GM12878 (cell line): ENCODE measurements around the gene ENTREP1. TPM values are rescaled to one million over a fixed set of nuclear protein-coding genes. Genes with fewer than 3 reads are reported as not detected.

Source experiments
- ATAC-seq: fragments of 200-7000 bp; cut with Tn5 transposase; 3 replicates; pipeline ENCODE4 v1.9.1; 2020; ENCODE audit warnings: mild to moderate bottlenecking, moderate library complexity
- BruUV-seq: library from RNA; stranded (reverse); fragments of 400-500 nt; replicated peaks from 2 replicates; lab custom pipeline; 2021; lab: Mats Ljungman, UMichigan
- CTCF ChIA-PET: fragments of 300-600 bp; sonication (Branson Sonifier 250); formaldehyde crosslinking; extraction: SDS; loops from one replicate; lab custom pipeline; 2021; ENCODE audit warnings: inconsistent platforms; lab: Yijun Ruan, JAX
- POLR2A ChIA-PET: fragments of 350-600 bp; formaldehyde crosslinking; extraction: SDS; loops from one replicate; lab custom pipeline; 2021; ENCODE audit warnings: inconsistent platforms; lab: Charles Lee
- RAD21 ChIA-PET: fragments of 300-600 bp; sonication (Branson Sonifier 250); formaldehyde crosslinking; loops from one replicate; lab custom pipeline; 2023; ENCODE audit warnings: antibody characterized with exemption; ENCODE audit not compliant: unreplicated experiment; lab: Charles Lee
- SMC1A ChIA-PET: fragments of 300-600 bp; sonication (Branson Sonifier 250); formaldehyde crosslinking; loops from one replicate; lab custom pipeline; 2023; ENCODE audit not compliant: unreplicated experiment, uncharacterized antibody; lab: Charles Lee
- DNase-seq: peaks from one replicate; pipeline ENCODE4 v3.0.0-alpha.2; 2011; ENCODE audit warnings: low read depth, low spot score
- FAIRE-seq: peaks from 3 replicates; lab custom pipeline; 2011; peaks lifted over from hg19 to GRCh38; lab: Jason Lieb, UNC
- H2AFZ ChIP-seq: 2 replicates; pipeline ENCODE4 v1.6.0; 2011; ENCODE audit warnings: low read depth, low read length, control low read depth; ENCODE audit not compliant: control insufficient read depth
- H3K27ac ChIP-seq: 2 replicates; pipeline ENCODE4 v1.5.1; 2011; ENCODE audit warnings: control low read depth; ENCODE audit not compliant: control insufficient read depth, insufficient read depth
- H3K27me3 ChIP-seq, 2 experiments: replicated peaks in 1 of 2; 2 replicates each; pipeline versions ENCODE4 v1.6.0 to v1.6.1; 2011; ENCODE audit warnings: low read length in 1 of 2; ENCODE audit not compliant: control insufficient read depth in 2 of 2, insufficient read depth in 2 of 2
- H3K36me3 ChIP-seq, 2 experiments: 2 replicates each; pipeline ENCODE4 v1.5.1; 2011; ENCODE audit warnings: low read length in 1 of 2; ENCODE audit not compliant: control insufficient read depth in 2 of 2, insufficient read depth in 2 of 2
- H3K4me1 ChIP-seq: 2 replicates; pipeline ENCODE4 v1.6.1; 2011; ENCODE audit warnings: mild to moderate bottlenecking, low read length, moderate library complexity, mixed read lengths; ENCODE audit not compliant: control insufficient read depth, insufficient read depth
- H3K4me2 ChIP-seq: 2 replicates; pipeline ENCODE4 v1.6.0; 2011; ENCODE audit warnings: control low read depth; ENCODE audit not compliant: control insufficient read depth, insufficient read depth
- H3K4me3 ChIP-seq: fragments of 200-600 bp; sonication (generic); 2 replicates; pipeline ENCODE4 v1.5.1; 2016
- H3K79me2 ChIP-seq: 2 replicates; pipeline ENCODE4 v1.6.0; 2011; ENCODE audit warnings: low read length; ENCODE audit not compliant: control insufficient read depth, insufficient read depth
- H3K9ac ChIP-seq: 2 replicates; pipeline ENCODE4 v1.8.0; 2011; ENCODE audit warnings: low read length, control low read depth, mixed read lengths; ENCODE audit not compliant: control insufficient read depth, insufficient read depth
- H3K9me3 ChIP-seq: replicated peaks from 3 replicates; pipeline ENCODE4 v1.5.1; 2011; ENCODE audit warnings: mild to moderate bottlenecking, low read length; ENCODE audit not compliant: control insufficient read depth, insufficient read depth
- H4K20me1 ChIP-seq: 2 replicates; pipeline ENCODE4 v1.6.0; 2011; ENCODE audit not compliant: control insufficient read depth, insufficient read depth
- BMI1 ChIP-seq: fragments of 450-650 bp; IDR thresholded peaks from 2 replicates; pipeline ENCODE4 v1.6.1; 2016; ENCODE audit warnings: mild to moderate bottlenecking, moderate library complexity, borderline replicate concordance
- CBX3 ChIP-seq: fragments of 200-600 bp; sonication (generic); IDR thresholded peaks from 2 replicates; pipeline ENCODE4 v1.6.1; 2016; ENCODE audit warnings: low read depth, borderline replicate concordance
- CUX1 ChIP-seq: IDR thresholded peaks from 2 replicates; pipeline ENCODE4 v1.6.1; 2012; ENCODE audit warnings: improper control_type of control experiment, low read depth, low read length; ENCODE audit not compliant: insufficient replicate concordance
- EZH2 ChIP-seq: IDR thresholded peaks from 2 replicates; pipeline ENCODE4 v1.6.1; 2012; ENCODE audit warnings: low read depth, mild to moderate bottlenecking, control low read depth, inconsistent platforms, low read length, borderline replicate concordance; ENCODE audit not compliant: control insufficient read depth
- GABPA ChIP-seq: IDR thresholded peaks from 2 replicates; pipeline ENCODE4 v1.6.1; 2014; ENCODE audit warnings: antibody characterized with exemption, low read depth, mild to moderate bottlenecking, inconsistent platforms
- HDAC2 ChIP-seq: fragments of 200-600 bp; sonication (generic); IDR thresholded peaks from 2 replicates; pipeline ENCODE4 v1.6.1; 2017
- HDAC6 ChIP-seq: fragments of 200-600 bp; sonication (generic); IDR thresholded peaks from one replicate; pipeline ENCODE4 v1.8.0; 2017; ENCODE audit warnings: antibody characterized with exemption; ENCODE audit not compliant: unreplicated experiment
- KAT2A ChIP-seq: conservative IDR thresholded peaks from 2 replicates; pipeline ENCODE4 v1.6.1; 2011; ENCODE audit warnings: low read depth, low read length; ENCODE audit not compliant: control insufficient read depth
- NBN ChIP-seq: fragments of 450-650 bp; IDR thresholded peaks from 2 replicates; pipeline ENCODE4 v1.6.1; 2016
- RAD21 ChIP-seq: IDR thresholded peaks from 2 replicates; pipeline ENCODE4 v1.6.1; 2011; ENCODE audit warnings: mild to moderate bottlenecking, low read depth, low read length, moderate library complexity; ENCODE audit not compliant: insufficient read depth
- SIX5 ChIP-seq: IDR thresholded peaks from 2 replicates; pipeline ENCODE4 v1.6.1; 2011; ENCODE audit warnings: mild to moderate bottlenecking, low read depth, low read length, moderate library complexity; ENCODE audit not compliant: severe bottlenecking
- USF2 ChIP-seq: IDR thresholded peaks from 2 replicates; pipeline ENCODE4 v1.6.1; 2011; ENCODE audit warnings: low read depth, low read length, improper control_type of control experiment, borderline replicate concordance
- WGBS: methylation state at CpG from one replicate; pipeline ENCODE4 v1.1.6; 2016; ENCODE audit warnings: low lambda C conversion rate; ENCODE audit not compliant: insufficient replicate concordance, insufficient coverage; ENCODE audit errors: missing lambda C conversion rate; 5-methylcytosine and 5-hydroxymethylcytosine counted together
- in situ Hi-C: fragments of 300-500 bp; cut with MboI; formaldehyde crosslinking; loops from 9 replicates; pipeline ENCODE4 v1.14.3; 2018; ENCODE audit warnings: mixed read lengths
- intact Hi-C: fragments of 100-400 bp; cut with micrococcal nuclease; formaldehyde crosslinking; loops from one replicate; pipeline ENCODE4 v1.14.2; 2022; ENCODE audit not compliant: unreplicated experiment
- polyA plus RNA-seq, 11 experiments: library from polyadenylated mRNA; depleted of rRNA in 4 of 11; unstranded in 6 of 11; stranded (reverse) in 5 of 11; fragments of >200 nt; fragmentation: Nextera tagmentation in 4 of 11; fragmentation: Illumina TruSeq in 1 of 11; extraction: Ambion mirVana in 4 of 11; extraction: Trizol in 1 of 11; gene quantifications; 1 replicate in 1 of 11; 2 replicates in 10 of 11; pipeline versions ENCODE4 v1.2.1 to v1.2.3, GENCODE V29; 2011 to 2016; ENCODE audit warnings: inconsistent platforms in 2 of 11, missing spikeins in 2 of 11, low read depth in 1 of 11
- total RNA-seq, 4 experiments: library from RNA; depleted of rRNA in 3 of 4; stranded (reverse); fragments of >200 nt in 3 of 4; fragmentation: Illumina TruSeq in 1 of 4; extraction: Trizol in 1 of 4; gene quantifications; 2 replicates each; pipeline versions ENCODE4 v1.2.1 to v1.2.3, GENCODE V29; 2013 to 2021
- TF ChIP-seq, protein P1 (sequence below): fragments of 450-650 bp; conservative IDR thresholded peaks from 2 replicates; pipeline ENCODE4 v1.6.1; 2017; ENCODE audit warnings: mild to moderate bottlenecking, moderate library complexity
- TF ChIP-seq, protein P2 (sequence below): fragments of 450-650 bp; IDR thresholded peaks from 2 replicates; pipeline ENCODE4 v1.6.1; 2017; ENCODE audit warnings: low read depth, mild to moderate bottlenecking, moderate library complexity

ENTREP1 gene
- total and polyA plus RNA-seq, 10 of the 15 experiments (the other 5 are each of a cell fraction or from before 2014, with no cell fraction given), result not detected

DNA sequence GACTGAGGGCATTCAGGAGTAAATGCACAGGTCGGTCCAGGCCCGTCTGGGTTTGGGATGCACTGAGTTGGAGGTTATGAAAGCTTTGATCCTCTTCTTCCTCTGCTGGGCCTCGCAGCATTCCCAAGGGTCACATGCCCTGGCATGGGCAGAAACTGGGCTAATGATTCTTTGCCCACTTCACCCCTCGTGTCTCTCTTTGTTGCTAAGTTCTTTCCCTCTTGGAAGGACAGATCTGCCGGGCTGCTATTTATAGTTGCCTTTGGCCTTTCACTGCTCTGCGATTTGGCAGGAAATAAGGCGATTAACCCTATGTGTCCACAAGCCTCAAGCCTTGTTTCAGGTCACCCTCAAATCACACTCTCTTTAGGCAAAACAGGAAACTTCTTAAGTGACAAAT lies 66.9 kb downstream of the ENTREP1 start:
- no peak overlapping the region for H3K4me3 ChIP-seq
- H3K9ac ChIP-seq, result no peak overlapping the region
- intact Hi-C loops (no loop called here), in situ Hi-C loops (no loop called here)
- POLR2A ChIA-PET, result no interaction called here
- no peaks in the 10 kb centered on the region for H3K4me1 ChIP-seq
- no peaks in the 10 kb centered on the region for H3K36me3 ChIP-seq
- CTCF ChIA-PET, result no interaction called here
- BruUV-seq, result no TSS peak
- SMC1A ChIA-PET, result no interaction called here
- H3K4me2 ChIP-seq, result no peak overlapping the region
- RAD21 ChIA-PET, result no interaction called here
- no peak overlapping the region for H2AFZ ChIP-seq
- no peaks in the 10 kb centered on the region for H3K79me2 ChIP-seq
- no peaks in the 10 kb centered on the region for H3K9me3 ChIP-seq
- WGBS, result 15% methylated on average over 7 of the region's 7 CpGs
- H4K20me1 ChIP-seq, result no peaks in the 10 kb centered on the region
- H3K27ac ChIP-seq, result no peak overlapping the region
- DNase-seq, result no peak
- peaks cover 0 to 1% of the 10 kb centered on the region in 2 experiments; a peak in 2 of 4 replicates for H3K27me3 ChIP-seq
- no peak for ATAC-seq
- no peak for FAIRE-seq
- TF ChIP-seq USF2 (no peak), KAT2A (no peak), SIX5 (no peak), CUX1 (no peak), RAD21 (no peak), HDAC2 (no peak), BMI1 (no peak), EZH2 (no peak), GABPA (no peak), CBX3 (no peak), HDAC6 (no peak), NBN (no peak)
- TF ChIP-seq, protein P1, sequence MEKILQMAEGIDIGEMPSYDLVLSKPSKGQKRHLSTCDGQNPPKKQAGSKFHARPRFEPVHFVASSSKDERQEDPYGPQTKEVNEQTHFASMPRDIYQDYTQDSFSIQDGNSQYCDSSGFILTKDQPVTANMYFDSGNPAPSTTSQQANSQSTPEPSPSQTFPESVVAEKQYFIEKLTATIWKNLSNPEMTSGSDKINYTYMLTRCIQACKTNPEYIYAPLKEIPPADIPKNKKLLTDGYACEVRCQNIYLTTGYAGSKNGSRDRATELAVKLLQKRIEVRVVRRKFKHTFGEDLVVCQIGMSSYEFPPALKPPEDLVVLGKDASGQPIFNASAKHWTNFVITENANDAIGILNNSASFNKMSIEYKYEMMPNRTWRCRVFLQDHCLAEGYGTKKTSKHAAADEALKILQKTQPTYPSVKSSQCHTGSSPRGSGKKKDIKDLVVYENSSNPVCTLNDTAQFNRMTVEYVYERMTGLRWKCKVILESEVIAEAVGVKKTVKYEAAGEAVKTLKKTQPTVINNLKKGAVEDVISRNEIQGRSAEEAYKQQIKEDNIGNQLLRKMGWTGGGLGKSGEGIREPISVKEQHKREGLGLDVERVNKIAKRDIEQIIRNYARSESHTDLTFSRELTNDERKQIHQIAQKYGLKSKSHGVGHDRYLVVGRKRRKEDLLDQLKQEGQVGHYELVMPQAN, result no peak
- TF ChIP-seq, protein P2, sequence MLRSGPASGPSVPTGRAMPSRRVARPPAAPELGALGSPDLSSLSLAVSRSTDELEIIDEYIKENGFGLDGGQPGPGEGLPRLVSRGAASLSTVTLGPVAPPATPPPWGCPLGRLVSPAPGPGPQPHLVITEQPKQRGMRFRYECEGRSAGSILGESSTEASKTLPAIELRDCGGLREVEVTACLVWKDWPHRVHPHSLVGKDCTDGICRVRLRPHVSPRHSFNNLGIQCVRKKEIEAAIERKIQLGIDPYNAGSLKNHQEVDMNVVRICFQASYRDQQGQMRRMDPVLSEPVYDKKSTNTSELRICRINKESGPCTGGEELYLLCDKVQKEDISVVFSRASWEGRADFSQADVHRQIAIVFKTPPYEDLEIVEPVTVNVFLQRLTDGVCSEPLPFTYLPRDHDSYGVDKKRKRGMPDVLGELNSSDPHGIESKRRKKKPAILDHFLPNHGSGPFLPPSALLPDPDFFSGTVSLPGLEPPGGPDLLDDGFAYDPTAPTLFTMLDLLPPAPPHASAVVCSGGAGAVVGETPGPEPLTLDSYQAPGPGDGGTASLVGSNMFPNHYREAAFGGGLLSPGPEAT, result no peak
